ENCODE data around the gene PYDC1.

Gene PYDC1

DNA sequence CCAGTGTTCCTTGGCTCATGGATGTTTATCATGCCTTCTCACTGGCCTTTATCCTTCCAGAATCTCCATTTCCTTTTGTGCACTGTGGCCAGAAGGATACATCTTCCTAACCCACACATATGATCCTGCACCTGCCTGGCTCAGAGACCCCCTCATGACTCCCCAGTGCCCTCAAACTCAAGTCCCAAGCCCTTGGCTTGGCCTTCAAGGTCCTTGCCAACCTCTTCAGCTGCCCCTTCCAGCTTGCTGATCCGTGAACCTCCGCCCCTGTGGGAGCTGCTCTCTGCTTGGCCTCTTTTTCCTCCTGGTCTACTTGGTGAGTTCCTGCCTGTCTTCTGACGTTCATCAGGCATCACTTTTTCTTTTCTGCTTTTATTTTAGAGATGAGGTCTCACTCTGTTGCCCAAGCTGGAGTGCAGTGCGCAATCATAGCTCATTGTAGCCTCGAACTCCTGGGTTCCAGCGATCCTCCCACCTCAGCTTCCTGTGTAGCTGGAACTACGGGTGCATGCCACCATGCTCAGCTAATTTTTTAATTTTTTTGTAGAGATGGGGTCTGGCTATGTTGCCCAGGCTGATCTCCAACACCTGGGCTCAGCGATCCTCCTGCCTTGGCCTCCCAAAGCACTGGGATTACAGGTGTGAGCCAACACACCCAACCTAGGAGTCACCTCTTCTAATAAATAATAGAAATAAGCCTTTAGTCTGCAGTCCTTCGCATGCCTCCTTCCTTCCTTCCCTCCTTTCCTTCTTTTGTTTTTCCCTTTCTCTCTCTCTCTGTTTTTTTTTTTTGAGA lies 11.9 kb downstream of the PYDC1 start:
- H3K27ac ChIP-seq (ENCODE audit: low read length): no peak overlapping the region
- no peaks in the 10 kb centered on the region for H3K79me2 ChIP-seq (ENCODE audit: low read length)
- no peak overlapping the region for H3K4me3 ChIP-seq (ENCODE audit: low read length)
- no peaks in the 10 kb centered on the region for H3K9me3 ChIP-seq (replicated peaks; ENCODE audit: insufficient read depth, low read length)
- 0 out of 2 replicates have a peak, but pooled peaks cover 7% of the 10 kb centered on the region for H3F3A ChIP-seq (ENCODE audit: insufficient read depth, low read length)
- TF ChIP-seq, protein P1, sequence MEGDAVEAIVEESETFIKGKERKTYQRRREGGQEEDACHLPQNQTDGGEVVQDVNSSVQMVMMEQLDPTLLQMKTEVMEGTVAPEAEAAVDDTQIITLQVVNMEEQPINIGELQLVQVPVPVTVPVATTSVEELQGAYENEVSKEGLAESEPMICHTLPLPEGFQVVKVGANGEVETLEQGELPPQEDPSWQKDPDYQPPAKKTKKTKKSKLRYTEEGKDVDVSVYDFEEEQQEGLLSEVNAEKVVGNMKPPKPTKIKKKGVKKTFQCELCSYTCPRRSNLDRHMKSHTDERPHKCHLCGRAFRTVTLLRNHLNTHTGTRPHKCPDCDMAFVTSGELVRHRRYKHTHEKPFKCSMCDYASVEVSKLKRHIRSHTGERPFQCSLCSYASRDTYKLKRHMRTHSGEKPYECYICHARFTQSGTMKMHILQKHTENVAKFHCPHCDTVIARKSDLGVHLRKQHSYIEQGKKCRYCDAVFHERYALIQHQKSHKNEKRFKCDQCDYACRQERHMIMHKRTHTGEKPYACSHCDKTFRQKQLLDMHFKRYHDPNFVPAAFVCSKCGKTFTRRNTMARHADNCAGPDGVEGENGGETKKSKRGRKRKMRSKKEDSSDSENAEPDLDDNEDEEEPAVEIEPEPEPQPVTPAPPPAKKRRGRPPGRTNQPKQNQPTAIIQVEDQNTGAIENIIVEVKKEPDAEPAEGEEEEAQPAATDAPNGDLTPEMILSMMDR (IDR thresholded peaks at IDR 0.05; ENCODE audit: low read length): no peak
- TF ChIP-seq EZH2 (optimal IDR thresholded peaks at IDR 0.05; ENCODE audit: low read depth, low read length): no peak
- no peak for TF ChIP-seq EZH2phosphoT487 (IDR thresholded peaks at IDR 0.05; ENCODE audit: low read length)
- no peaks in the 10 kb centered on the region for H3K9me2 ChIP-seq (replicated peaks; ENCODE audit: insufficient read depth, low read length)
- no peak overlapping the region for H3K4me2 ChIP-seq (ENCODE audit: low read depth, low read length)
- H3K36me3 ChIP-seq (replicated peaks; ENCODE audit: insufficient read depth, low read length): no peaks in the 10 kb centered on the region
- H4K20me1 ChIP-seq (ENCODE audit: insufficient read depth, low read length): no peaks in the 10 kb centered on the region
- no peak for DNase-seq
- H3K9ac ChIP-seq (ENCODE audit: low read length): no peak overlapping the region
- no peak overlapping the region for H2AFZ ChIP-seq (ENCODE audit: low read length)
- peaks cover 10% of the 10 kb centered on the region; the same call in 1 of the 2 replicates for H3K4me1 ChIP-seq (ENCODE audit: low read length)
- no peaks in the 10 kb centered on the region; the same call in 1 of the 2 replicates for H3K27me3 ChIP-seq (replicated peaks; ENCODE audit: insufficient read depth, low read length)

DNA sequence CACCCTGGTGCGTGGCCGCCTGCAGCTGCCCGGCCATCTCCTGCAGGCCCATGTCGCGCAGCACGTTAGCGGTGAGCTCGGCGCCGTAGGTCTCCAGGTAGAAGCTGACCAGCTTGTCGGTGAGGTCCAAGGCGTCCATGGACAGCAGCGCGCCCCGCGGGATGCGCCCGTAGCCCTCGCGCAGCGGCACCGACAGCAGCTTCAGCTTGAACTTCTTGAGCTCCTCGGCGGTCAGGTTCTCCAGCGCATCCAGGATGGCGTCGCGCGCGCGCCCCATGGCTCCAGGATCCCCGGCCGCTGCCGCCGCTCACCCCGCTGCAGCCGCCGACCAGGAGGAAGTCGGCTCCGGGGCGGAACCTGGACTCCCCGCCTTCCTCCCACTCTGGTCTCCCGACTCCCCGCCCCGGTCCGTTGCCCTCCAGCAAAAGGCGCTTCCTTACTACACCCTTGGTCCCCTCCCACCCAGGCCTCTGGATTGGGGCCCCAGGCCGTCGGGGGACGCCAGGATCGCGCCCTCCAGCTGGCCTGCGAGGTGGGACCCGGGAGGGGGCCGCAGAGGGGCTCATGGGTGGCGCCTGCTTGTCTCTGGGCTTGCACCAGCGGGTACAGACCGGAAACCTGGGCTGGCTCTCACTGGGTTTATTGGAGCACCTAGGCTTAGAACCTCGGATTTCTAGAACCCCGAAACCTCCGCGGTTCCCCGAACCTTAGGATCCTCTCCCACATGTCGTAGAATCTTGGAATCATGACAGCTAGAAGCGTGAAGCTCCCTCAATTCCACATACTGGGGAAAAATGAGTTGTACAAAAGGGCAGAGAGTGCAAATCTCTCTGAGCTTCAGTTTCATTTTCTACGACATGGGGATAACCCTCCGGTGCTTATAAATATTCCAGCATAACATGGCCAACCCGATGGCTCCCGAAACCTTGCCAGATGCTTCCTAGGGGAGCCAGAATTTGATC lies 14.2 kb downstream of the PYDC1 start, which contains the start of gene PYCARD:
TSS of gene PYCARD (minus strand) at position 347 of the 962 bp plus-strand sequence. CDS start at position 277, 70 bp downstream.
- Histone ChIP-seq H3K4me1 (ENCODE audit: low read length) (peaks cover 10% of the 10 kb centered on the region; the same call in 1 of the 2 replicates), H2AFZ (ENCODE audit: low read length) (peak within 1 kb of the TSS; percentile 89), H3K4me3 (ENCODE audit: low read length) (peak within 1 kb of the TSS; percentile 80), H4K20me1 (ENCODE audit: insufficient read depth, low read length) (no peaks in the 10 kb centered on the region), H3K27ac (ENCODE audit: low read length) (peak within 1 kb of the TSS; percentile 9; the same call in 1 of the 2 replicates), H3K9ac (ENCODE audit: low read length) (peak within 1 kb of the TSS; percentile 54; the same call in 1 of the 2 replicates), H3K79me2 (ENCODE audit: low read length) (no peaks in the 10 kb centered on the region), H3K4me2 (ENCODE audit: low read depth, low read length) (peak within 1 kb of the TSS; percentile 81), H3K36me3 (replicated peaks; ENCODE audit: insufficient read depth, low read length) (no peaks in the 10 kb centered on the region), H3F3A (ENCODE audit: insufficient read depth, low read length) (peaks cover 15% of the 10 kb centered on the region; the same call in 1 of the 2 replicates), H3K9me3 (replicated peaks; ENCODE audit: insufficient read depth, low read length) (no peaks in the 10 kb centered on the region), H3K27me3 (replicated peaks; ENCODE audit: insufficient read depth, low read length) (no peaks in the 10 kb centered on the region; the same call in 1 of the 2 replicates), H3K9me2 (replicated peaks; ENCODE audit: insufficient read depth, low read length) (no peaks in the 10 kb centered on the region)
- peak; percentile 25 for DNase-seq
- TF ChIP-seq EZH2phosphoT487 (IDR thresholded peaks at IDR 0.05; ENCODE audit: low read length) (no peak), EZH2 (optimal IDR thresholded peaks at IDR 0.05; ENCODE audit: low read depth, low read length) (no peak)
- TF ChIP-seq, protein P1 (IDR thresholded peaks at IDR 0.05; ENCODE audit: low read length): no peak

- peak overlapping the region; percentile 89 for H2AFZ ChIP-seq (ENCODE audit: low read length)
- H3K9ac ChIP-seq (ENCODE audit: low read length): peak overlapping the region; percentile 54; the same call in 1 of the 2 replicates
- H3K79me2 ChIP-seq (ENCODE audit: low read length): no peaks in the 10 kb centered on the region
- TF ChIP-seq EZH2phosphoT487 (IDR thresholded peaks at IDR 0.05; ENCODE audit: low read length) (no peak), EZH2 (optimal IDR thresholded peaks at IDR 0.05; ENCODE audit: low read depth, low read length) (no peak)
- TF ChIP-seq, protein P1 (IDR thresholded peaks at IDR 0.05; ENCODE audit: low read length): no peak
- H3K36me3 ChIP-seq (replicated peaks; ENCODE audit: insufficient read depth, low read length): no peaks in the 10 kb centered on the region
- peak overlapping the region; percentile 80 for H3K4me3 ChIP-seq (ENCODE audit: low read length)
- H3K27me3 ChIP-seq (replicated peaks; ENCODE audit: insufficient read depth, low read length): no peaks in the 10 kb centered on the region
- H4K20me1 ChIP-seq (ENCODE audit: insufficient read depth, low read length): no peaks in the 10 kb centered on the region
- peak; percentile 25 for DNase-seq
- H3K4me1 ChIP-seq (ENCODE audit: low read length): peaks cover 10% of the 10 kb centered on the region; the same call in 1 of the 2 replicates
- no peak overlapping the region; the same call in 1 of the 2 replicates for H3K27ac ChIP-seq (ENCODE audit: low read length)
- H3K4me2 ChIP-seq (ENCODE audit: low read depth, low read length): peak overlapping the region; percentile 81
- no peaks in the 10 kb centered on the region for H3K9me2 ChIP-seq (replicated peaks; ENCODE audit: insufficient read depth, low read length)
- peaks cover 15% of the 10 kb centered on the region; the same call in 1 of the 2 replicates for H3F3A ChIP-seq (ENCODE audit: insufficient read depth, low read length)
- H3K9me3 ChIP-seq (replicated peaks; ENCODE audit: insufficient read depth, low read length): no peaks in the 10 kb centered on the region
These were observed 15.1 kb downstream of the PYDC1 start for GRCh38 chr16:31201582-31202413.
